Tibial artery (tissue), 4 donors: ENCODE data around the gene ATP8B4.

ENCODE experiments used
- DNase-seq, 2 donors: peaks; one replicate each; pipeline ENCODE4 v3.0.0-alpha.2; 2019
- H3K27ac ChIP-seq, 2 donors: fragments of 200-600 bp; sonication (generic) in 1 of 2; 1 replicate in 1 of 2; 2 replicates in 1 of 2; pipeline ENCODE4 v1.5.1; 2018 to 2019; ENCODE audit warnings: mild to moderate bottlenecking in 1 of 2
- H3K27me3 ChIP-seq, 2 donors: fragments of 200-600 bp; sonication (generic) in 1 of 2; one replicate each; pipeline versions ENCODE4 v1.5.1 to v1.6.0; 2016 to 2019
- H3K36me3 ChIP-seq, 3 donors: fragments of 200-600 bp; sonication (generic) in 2 of 3; one replicate each; pipeline ENCODE4 v1.5.1; 2016 to 2019; ENCODE audit warnings: mild to moderate bottlenecking in 2 of 3
- H3K4me1 ChIP-seq, 4 donors: fragments of 200-600 bp; sonication (generic) in 2 of 4; 1 replicate in 3 of 4; 2 replicates in 1 of 4; pipeline ENCODE4 v1.5.1; 2016 to 2019
- H3K4me3 ChIP-seq, 2 donors: fragments of 200-600 bp; sonication (generic) in 1 of 2; 1 replicate in 1 of 2; 2 replicates in 1 of 2; pipeline ENCODE4 v1.5.1; 2018 to 2019; ENCODE audit warnings: mild to moderate bottlenecking in 2 of 2
- H3K9me3 ChIP-seq, 3 donors: fragments of 200-600 bp; sonication (generic) in 1 of 3; one replicate each; pipeline ENCODE4 v1.5.1; 2016 to 2019
- CTCF ChIP-seq, 2 experiments: fragments of 200-600 bp in 1 of 2; fragments of 450-650 bp in 1 of 2; IDR thresholded peaks; one replicate each; pipeline ENCODE4 v1.5.1; 2017 to 2019; ENCODE audit warnings: antibody characterized with exemption in 2 of 2, mild to moderate bottlenecking in 1 of 2, moderate library complexity in 1 of 2
- intact Hi-C: fragments of 100-400 bp; cut with DNase I; formaldehyde crosslinking; loops from one replicate; pipeline ENCODE4 v1.15.0; 2023; ENCODE audit warnings: low total_unique reads

ATP8B4 gene

GRCh38 chr15:49817100-49817499 is 301.9 kb downstream of the ATP8B4 start:
- no peaks in the 10 kb centered on the region for H3K9me3 ChIP-seq
- peaks cover 0 to 9% (median 1%) of the 10 kb centered on the region in 4 donors for H3K4me1 ChIP-seq
- intact Hi-C loops, result no loop called here
- no peak overlapping the region for H3K4me3 ChIP-seq
- no peak overlapping the region for H3K27ac ChIP-seq
- no peak for DNase-seq
- no peak for TF ChIP-seq CTCF (IDR thresholded peaks at IDR 0.05)
- H3K36me3 ChIP-seq, result no peaks in the 10 kb centered on the region
- no peaks in the 10 kb centered on the region for H3K27me3 ChIP-seq

GRCh38 chr15:49815950-49816349 is 303.1 kb downstream of the ATP8B4 start:
- no peak for DNase-seq
- H3K27ac ChIP-seq, result no peak overlapping the region
- H3K4me1 ChIP-seq, result peaks cover 0 to 9% (median 2%) of the 10 kb centered on the region in 4 donors

GRCh38 chr15:49815526-49815925 is 303.5 kb downstream of the ATP8B4 start:
- intact Hi-C loops, result no loop called here
- Histone ChIP-seq H3K4me3 (no peak overlapping the region), H3K27ac (no peak overlapping the region), H3K36me3 (no peaks in the 10 kb centered on the region), H3K4me1 (peaks cover 0 to 9% (median 7%) of the 10 kb centered on the region in 4 donors), H3K27me3 (no peaks in the 10 kb centered on the region), H3K9me3 (no peaks in the 10 kb centered on the region)
- TF ChIP-seq CTCF (IDR thresholded peaks at IDR 0.05), result no peak
- no peak for DNase-seq

More at GRCh38 chr15:49815950-49816349, 303.1 kb downstream of the ATP8B4 start:
- H3K9me3 ChIP-seq, result no peaks in the 10 kb centered on the region
- no peak for TF ChIP-seq CTCF (IDR thresholded peaks at IDR 0.05)
- no peak overlapping the region for H3K4me3 ChIP-seq
- intact Hi-C loops, result no loop called here
- H3K36me3 ChIP-seq, result no peaks in the 10 kb centered on the region
- no peaks in the 10 kb centered on the region for H3K27me3 ChIP-seq

GRCh38 chr15:49814709-49815108 is 304.3 kb downstream of the ATP8B4 start:
- H3K4me1 ChIP-seq, result peaks cover 0 to 17% (median 10%) of the 10 kb centered on the region in 4 donors
- H3K36me3 ChIP-seq, result no peaks in the 10 kb centered on the region
- intact Hi-C loops, result no loop called here
- H3K27me3 ChIP-seq, result no peaks in the 10 kb centered on the region
- no peaks in the 10 kb centered on the region for H3K9me3 ChIP-seq
- H3K27ac ChIP-seq, result no peak overlapping the region
- DNase-seq, result no peak
- no peak overlapping the region for H3K4me3 ChIP-seq
- no peak for TF ChIP-seq CTCF (IDR thresholded peaks at IDR 0.05)

GRCh38 chr15:49813625-49814024 is 305.4 kb downstream of the ATP8B4 start:
- H3K4me1 ChIP-seq, result peaks cover 0 to 24% (median 13%) of the 10 kb centered on the region in 4 donors
- intact Hi-C loops, result no loop called here
- TF ChIP-seq CTCF (IDR thresholded peaks at IDR 0.05), result no peak
- H3K9me3 ChIP-seq, result no peaks in the 10 kb centered on the region
- H3K36me3 ChIP-seq, result no peaks in the 10 kb centered on the region
- no peak overlapping the region for H3K27ac ChIP-seq
- no peak for DNase-seq
- no peaks in the 10 kb centered on the region for H3K27me3 ChIP-seq
- H3K4me3 ChIP-seq, result no peak overlapping the region

GRCh38 chr15:49810720-49811119 is 308.3 kb downstream of the ATP8B4 start:
- DNase-seq, result no peak
- H3K36me3 ChIP-seq, result no peaks in the 10 kb centered on the region
- H3K27ac ChIP-seq, result peak overlapping the region in 1 of 2 donors; percentile 3
- H3K9me3 ChIP-seq, result no peaks in the 10 kb centered on the region
- no peak for TF ChIP-seq CTCF (IDR thresholded peaks at IDR 0.05)
- peaks cover 0 to 21% (median 10%) of the 10 kb centered on the region in 4 donors for H3K4me1 ChIP-seq
- H3K4me3 ChIP-seq, result no peak overlapping the region
- no peaks in the 10 kb centered on the region for H3K27me3 ChIP-seq
- intact Hi-C loops, result no loop called here
